Daoy (cell line): Measurements from ENCODE around the gene TEX264. TPM values are rescaled to one million over a fixed set of nuclear protein-coding genes. Genes with fewer than 3 reads are reported as not detected.
A peak's percentile ranks its signal among the peaks of the same experiment; 100 is the strongest.
"Not testable (repeated sequence)": the region's sequence is repeated elsewhere in the genome, so short reads cannot be mapped to it uniquely, and the experiment has no call there.

ENCODE experiments used
- DNase-seq: peaks from one replicate; pipeline ENCODE4 v3.0.0-alpha.2; 2015; ENCODE audit warnings: low read depth
- total RNA-seq: library from RNA; depleted of rRNA; stranded (reverse); fragments of >200 nt; shearing (Covaris generic); gene quantifications from 2 replicates; pipeline ENCODE4 v1.2.3, GENCODE V29; 2014; rRNA removed

TEX264 gene
- total RNA-seq = 35.0 and 37.2 TPM in 2 replicates

DNA sequence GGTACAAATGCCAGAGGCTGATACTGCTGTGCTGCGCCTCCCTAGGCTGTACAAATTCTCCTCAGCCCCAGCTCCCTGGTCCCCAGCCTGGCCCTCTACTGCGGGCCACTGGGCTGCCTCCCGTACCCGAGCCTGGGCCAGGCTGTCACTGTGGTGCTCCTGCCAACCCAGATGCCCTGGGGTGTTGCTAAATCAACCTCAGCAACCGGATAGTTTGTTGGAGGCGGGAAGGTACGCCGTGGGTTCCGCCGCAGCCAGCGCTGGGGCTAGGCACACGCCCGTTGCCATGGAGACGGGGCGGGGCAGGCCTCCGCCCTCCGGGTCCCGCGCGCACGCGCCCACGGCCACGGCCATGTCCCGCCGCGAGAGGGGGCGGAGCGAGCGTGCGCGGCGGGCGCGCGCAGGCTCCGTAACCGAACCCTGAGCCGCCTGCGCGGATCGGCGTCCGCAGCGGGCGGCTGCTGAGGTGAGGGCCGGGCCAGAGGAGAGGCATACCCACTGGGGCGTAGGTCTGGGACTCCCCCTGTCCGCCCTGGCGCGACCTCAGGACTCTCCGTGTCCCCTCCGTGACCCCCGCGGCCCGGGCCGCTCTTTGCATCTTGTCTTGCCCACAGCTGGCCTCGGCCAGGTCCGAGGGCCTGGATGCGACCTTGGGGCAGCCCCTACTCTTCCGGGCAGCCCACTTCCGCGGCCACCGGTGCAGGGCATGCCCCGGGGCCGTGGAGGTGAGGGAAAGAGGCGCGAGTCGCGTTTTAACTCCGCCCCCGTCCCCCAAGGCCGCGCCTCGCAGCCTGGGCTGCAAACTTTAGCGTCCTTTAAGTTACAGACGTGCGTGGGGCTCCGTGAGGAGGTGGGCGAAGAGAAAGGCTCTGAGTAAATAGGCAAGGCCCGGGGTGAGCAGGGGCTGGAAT, at the start of gene TEX264:
Gene TEX264, plus strand, starts transcription at position 430 of the 911 bp plus-strand sequence. CDS start 3,053 bp downstream, outside the sequence.
- DNase-seq = peak; percentile 88

GRCh38 chr3:51622413-51622812, 48.6 kb upstream of the TEX264 start:
- no peak for DNase-seq

- no peak for DNase-seq
Measured at GRCh38 chr3:51622868-51623267, 48.2 kb upstream of the TEX264 start.

- no peak for DNase-seq
Measured at GRCh38 chr3:51630513-51630912, 40.5 kb upstream of the TEX264 start.

DNA sequence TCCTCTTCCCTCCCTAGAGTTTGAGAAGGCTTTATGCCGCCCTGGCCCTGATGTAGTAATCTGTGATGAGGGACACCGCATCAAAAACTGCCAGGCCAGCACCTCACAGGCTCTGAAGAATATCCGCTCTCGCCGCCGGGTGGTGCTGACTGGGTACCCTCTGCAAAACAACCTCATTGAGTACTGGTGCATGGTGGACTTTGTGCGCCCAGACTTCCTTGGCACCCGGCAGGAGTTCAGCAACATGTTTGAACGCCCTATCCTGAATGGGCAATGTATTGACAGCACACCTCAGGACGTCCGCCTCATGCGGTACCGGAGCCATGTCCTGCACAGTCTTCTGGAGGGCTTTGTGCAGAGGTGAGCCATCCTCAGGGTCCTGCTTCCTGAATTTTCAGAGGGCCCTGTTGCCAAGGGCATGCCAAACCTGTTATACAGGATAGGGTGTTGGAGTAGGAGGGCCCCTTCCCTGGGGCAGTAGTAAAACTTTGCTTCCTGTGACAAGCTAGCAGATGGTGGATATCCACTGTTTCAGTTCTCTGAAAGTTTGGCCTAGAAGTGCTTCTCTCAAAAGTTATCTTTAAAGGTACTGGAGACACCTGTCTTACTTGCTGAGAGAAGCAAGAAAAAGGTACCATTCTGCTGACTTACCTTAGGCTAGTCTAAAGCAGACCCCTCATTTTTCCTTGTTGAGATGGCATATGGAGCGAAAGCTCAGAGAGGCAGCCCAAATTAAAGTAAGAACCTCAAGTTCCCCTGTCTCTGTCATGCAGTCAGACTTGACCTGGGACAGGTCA, 33.7 kb upstream of the TEX264 start:
- no peak for DNase-seq

- peak; percentile 25 for DNase-seq
Measured at GRCh38 chr3:51637941-51638471, 33.0 kb upstream of the TEX264 start.

DNA sequence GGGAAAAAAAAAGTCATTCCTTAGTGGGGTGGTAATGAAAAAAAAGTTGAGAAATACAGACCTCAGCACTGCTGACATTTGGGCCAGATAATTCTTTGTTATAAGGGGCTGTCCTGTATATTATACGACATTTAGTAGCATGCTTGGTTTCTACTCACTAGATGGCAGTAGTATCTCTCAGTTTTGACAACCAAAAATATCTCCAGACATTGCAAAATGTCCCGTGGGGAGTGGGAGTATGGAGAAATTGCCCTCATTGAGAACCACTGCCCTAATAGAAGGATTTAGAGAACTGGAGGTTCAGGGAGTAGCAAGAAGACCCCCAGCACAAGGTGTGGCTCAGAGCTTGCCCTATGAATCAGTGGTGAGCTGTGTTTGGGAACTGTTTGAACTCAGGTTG, 28.6 kb upstream of the TEX264 start:
- no peak for DNase-seq

DNA sequence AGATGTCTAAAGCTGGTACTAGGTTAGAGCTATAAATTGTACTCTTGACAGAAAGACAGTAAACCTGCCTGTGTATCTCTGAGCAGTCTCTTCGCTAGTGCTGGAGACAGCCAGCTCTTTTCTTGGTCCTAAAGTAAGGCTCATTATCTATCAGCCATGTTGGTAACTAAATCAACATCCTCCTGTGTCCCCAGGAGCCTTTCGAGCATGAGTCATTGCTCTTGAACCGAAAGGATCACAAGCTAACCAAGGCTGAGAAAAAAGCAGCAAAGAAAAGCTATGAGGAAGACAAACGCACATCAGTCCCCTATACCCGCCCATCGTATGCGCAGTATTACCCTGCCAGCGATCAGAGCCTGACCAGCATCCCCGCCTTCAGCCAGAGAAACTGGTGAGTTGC, 25.0 kb upstream of the TEX264 start:
- DNase-seq = peak; percentile 22

DNA sequence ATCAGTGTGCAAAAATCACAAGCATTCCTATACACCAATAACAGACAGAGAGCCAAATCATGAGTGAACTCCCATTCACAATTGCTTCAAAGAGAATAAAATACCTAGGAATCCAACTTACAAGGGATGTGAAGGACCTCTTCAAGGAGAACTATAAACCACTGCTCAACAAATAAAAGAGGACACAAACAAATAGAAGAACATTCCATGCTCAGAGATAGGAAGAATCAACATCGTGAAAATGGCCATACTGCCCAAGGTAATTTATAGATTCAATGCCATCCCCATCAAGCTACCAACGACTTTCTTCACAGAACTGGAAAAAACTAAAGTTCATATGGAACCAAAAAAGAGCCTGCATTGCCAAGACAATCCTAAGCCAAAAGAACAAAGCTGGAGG, 18.9 kb upstream of the TEX264 start:
- not testable (repeated sequence) for DNase-seq

DNA sequence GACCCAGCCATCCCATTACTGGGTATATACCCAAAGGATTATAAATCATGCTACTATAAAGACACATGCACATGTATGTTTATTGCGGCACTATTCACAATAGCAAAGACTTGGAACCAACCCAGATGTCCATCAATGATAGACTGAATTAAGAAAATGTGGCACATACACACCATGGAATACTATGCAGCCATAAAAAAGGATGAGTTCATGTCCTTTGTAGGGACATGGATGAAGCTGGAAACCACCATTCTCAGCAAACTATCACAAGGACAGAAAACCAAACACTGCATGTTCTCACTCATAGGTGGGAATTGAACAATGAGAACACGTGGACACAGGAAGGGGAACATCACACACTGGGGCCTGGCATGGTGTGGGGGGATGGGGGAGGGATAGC, 17.6 kb upstream of the TEX264 start:
- not testable (repeated sequence) for DNase-seq

- DNase-seq = no peak
Measured at GRCh38 chr3:51657234-51657633, 13.8 kb upstream of the TEX264 start.

- no peak for DNase-seq
Measured at GRCh38 chr3:51659942-51660341, 11.1 kb upstream of the TEX264 start.

GRCh38 chr3:51662456-51662855, 8.6 kb upstream of the TEX264 start:
- no peak for DNase-seq

- DNase-seq = no peak
Measured at GRCh38 chr3:51668756-51669155, 2.3 kb upstream of the TEX264 start.

GRCh38 chr3:51669241-51670052, 1.6 kb upstream of the TEX264 start:
- DNase-seq = peak; percentile 81

GRCh38 chr3:51670053-51670822, 814 bp upstream of the TEX264 start:
- DNase-seq = no peak

- DNase-seq = peak; percentile 66
Measured at GRCh38 chr3:51671734-51672475, 853 bp downstream of the TEX264 start.

- no peak for DNase-seq
Measured at GRCh38 chr3:51673181-51673801, 2.2 kb downstream of the TEX264 start.

DNA sequence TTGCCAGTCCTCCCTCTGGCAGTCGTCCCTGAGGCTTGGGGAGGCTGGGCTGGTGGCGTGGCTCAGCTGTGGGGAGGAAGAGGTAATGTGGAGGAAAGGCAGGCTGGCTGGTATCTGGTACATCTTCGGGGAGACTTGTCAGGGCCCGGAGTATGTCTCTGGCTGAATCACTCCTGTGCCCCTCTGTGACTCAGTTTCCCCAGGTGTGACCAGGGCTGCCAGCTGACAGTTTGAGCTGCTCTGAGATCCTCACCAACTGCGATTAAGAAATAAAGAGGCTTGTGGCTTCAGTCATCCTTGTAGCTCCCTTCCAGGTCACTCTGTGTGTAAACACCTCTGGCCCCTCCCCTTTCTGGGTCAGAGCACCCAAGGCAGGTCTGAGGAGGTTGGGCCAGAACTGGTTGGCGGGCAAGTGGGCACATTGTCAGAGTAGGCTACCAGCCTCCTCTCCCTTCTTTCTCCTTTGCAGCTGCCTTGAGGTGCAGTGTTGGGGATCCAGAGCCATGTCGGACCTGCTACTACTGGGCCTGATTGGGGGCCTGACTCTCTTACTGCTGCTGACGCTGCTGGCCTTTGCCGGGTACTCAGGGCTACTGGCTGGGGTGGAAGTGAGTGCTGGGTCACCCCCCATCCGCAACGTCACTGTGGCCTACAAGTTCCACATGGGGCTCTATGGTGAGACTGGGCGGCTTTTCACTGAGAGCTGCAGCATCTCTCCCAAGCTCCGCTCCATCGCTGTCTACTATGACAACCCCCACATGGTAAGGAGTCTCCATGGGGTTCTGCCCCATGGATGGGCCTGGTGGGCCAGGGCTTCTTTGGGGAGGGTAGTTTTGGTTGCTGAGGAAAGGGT, 3.0 kb downstream of the TEX264 start:
- no peak for DNase-seq
